BJ (cell line): ENCODE data around the gene PTPRB. TPM values are rescaled to one million over a fixed set of nuclear protein-coding genes. Genes with fewer than 3 reads are reported as not detected.

ENCODE experiments used
- CTCF ChIA-PET: fragments of 350-600 bp; formaldehyde crosslinking; extraction: SDS; loops from one replicate; lab custom pipeline; 2021; ENCODE audit warnings: antibody characterized with exemption, inconsistent platforms; lab: Yijun Ruan, JAX
- POLR2A ChIA-PET: fragments of 300-600 bp; sonication (Branson Sonifier 250); formaldehyde crosslinking; extraction: SDS; loops from one replicate; lab custom pipeline; 2021; ENCODE audit warnings: antibody characterized with exemption; lab: Charles Lee
- DNase-seq: peaks from one replicate; pipeline ENCODE4 v3.0.0-alpha.2; 2011; ENCODE audit warnings: low read depth
- H3K27me3 ChIP-seq: 2 replicates; pipeline ENCODE4 v1.6.0; 2011; ENCODE audit warnings: low read length; ENCODE audit not compliant: control insufficient read depth, insufficient read depth
- H3K36me3 ChIP-seq: 2 replicates; pipeline ENCODE4 v1.5.1; 2011; ENCODE audit warnings: low read length; ENCODE audit not compliant: control insufficient read depth, insufficient read depth
- H3K4me3 ChIP-seq: 2 replicates; pipeline ENCODE4 v1.5.1; 2011; ENCODE audit warnings: low read depth, mild to moderate bottlenecking, control low read depth, low read length
- polyA plus RNA-seq: library from polyadenylated mRNA; depleted of rRNA; stranded (reverse); fragments of >200 nt; gene quantifications from 2 replicates; pipeline ENCODE4 v1.2.3, GENCODE V29; 2011
- TF ChIP-seq, protein P1 (sequence below): IDR thresholded peaks from 2 replicates; pipeline ENCODE4 v1.5.1; 2011; ENCODE audit warnings: low read depth, mild to moderate bottlenecking, control low read depth, inconsistent platforms, low read length, moderate library complexity; ENCODE audit not compliant: insufficient read depth

PTPRB gene
- polyA plus RNA-seq, 1 experiment, result 1.7 TPM

DNA sequence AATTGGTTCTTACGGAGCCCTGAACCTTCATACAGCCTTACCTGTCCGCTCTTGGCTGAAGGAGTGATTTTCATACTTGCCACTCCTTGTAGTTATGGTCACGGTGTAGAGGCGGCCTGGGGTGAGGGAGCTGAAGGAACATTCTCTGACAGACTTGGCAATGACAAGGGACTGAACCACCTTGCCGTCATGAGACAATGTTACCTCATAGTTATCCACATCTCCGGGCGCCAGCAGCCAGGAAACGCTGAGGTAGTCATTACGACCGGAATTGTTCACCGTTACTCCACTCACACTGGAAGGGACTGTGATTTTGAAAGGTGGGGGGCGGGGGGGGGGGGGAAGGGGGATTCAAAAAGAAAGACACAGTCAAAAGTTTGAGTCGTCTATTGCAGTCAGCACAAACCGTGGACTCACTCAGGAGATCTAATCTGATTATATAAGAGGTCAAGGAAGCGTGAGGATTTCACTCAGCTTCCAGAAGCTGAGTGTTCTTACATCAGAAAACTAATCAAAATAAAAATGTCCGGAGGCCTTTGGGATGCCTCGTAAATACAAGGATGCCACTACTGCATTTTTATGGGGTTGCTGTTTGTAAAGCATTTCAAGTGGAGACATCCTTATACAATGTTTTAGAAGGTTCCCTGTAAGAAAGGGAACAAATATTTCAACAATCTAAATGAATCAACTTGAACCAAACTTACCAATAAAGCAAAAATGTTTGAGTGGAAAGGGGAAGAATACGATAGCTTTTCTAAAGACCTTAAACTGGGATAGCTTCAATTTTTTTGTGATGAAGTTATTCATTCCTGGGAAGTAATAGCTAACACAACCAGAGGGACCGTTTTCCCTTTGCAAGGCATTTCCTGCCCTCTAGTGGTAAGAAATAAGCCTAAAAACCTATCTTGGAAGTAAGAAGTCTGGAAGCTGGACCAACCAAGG, 60.6 kb downstream of the PTPRB start:
- DNase-seq, result peak; percentile 87
- no peaks in the 10 kb centered on the region for H3K27me3 ChIP-seq
- no peak overlapping the region for H3K4me3 ChIP-seq
- POLR2A ChIA-PET, result interaction anchor here (0.6 to 0.7 kb wide), 3 partner anchors 23 to 92 kb away, joined by 4 to 35 read pairs (median 16); no protein-coding TSS in a partner anchor
- no peaks in the 10 kb centered on the region for H3K36me3 ChIP-seq
- CTCF ChIA-PET, result interaction anchor here (0.6 to 4.0 kb wide), 24 partner anchors 21 to 702 kb away, joined by 3 to 54 read pairs (median 3); partner anchors contain the start of genes CNOT2 and KCNMB4
- TF ChIP-seq, protein P1, sequence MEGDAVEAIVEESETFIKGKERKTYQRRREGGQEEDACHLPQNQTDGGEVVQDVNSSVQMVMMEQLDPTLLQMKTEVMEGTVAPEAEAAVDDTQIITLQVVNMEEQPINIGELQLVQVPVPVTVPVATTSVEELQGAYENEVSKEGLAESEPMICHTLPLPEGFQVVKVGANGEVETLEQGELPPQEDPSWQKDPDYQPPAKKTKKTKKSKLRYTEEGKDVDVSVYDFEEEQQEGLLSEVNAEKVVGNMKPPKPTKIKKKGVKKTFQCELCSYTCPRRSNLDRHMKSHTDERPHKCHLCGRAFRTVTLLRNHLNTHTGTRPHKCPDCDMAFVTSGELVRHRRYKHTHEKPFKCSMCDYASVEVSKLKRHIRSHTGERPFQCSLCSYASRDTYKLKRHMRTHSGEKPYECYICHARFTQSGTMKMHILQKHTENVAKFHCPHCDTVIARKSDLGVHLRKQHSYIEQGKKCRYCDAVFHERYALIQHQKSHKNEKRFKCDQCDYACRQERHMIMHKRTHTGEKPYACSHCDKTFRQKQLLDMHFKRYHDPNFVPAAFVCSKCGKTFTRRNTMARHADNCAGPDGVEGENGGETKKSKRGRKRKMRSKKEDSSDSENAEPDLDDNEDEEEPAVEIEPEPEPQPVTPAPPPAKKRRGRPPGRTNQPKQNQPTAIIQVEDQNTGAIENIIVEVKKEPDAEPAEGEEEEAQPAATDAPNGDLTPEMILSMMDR, result peak; percentile 76

DNA sequence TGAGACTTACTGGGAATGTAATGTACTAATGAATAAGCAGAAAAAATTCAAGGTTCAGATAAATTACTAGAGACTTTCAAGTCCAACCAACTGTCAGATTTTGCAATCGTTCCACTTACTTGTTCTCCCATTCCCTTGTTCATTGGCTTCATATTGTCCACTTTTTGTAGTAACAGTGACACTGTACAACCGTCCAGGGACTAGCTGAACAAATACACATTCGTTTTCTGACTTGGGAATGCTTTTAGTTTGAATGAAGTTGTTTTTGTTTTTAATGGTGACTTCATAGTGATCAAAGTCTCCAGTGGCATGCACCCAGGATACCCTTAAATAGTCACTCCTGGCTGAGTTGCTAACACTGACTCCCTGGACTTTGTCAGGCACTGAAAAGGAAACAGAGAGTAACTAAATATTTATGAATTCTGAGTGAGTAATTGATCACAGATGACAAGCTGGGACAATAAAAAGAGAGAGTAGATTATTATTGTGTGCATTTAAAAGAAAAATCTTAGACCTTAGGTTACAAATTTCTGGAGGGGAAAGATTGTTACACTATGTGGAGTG, 65.4 kb downstream of the PTPRB start:
- Histone ChIP-seq H3K36me3 (no peaks in the 10 kb centered on the region), H3K4me3 (no peak overlapping the region), H3K27me3 (no peaks in the 10 kb centered on the region)
- ChIA-PET CTCF (interaction anchor here (0.8 to 0.9 kb wide), 2 partner anchors 655 to 692 kb away, joined by 3 to 4 read pairs; no protein-coding TSS in a partner anchor), POLR2A (no interaction called here)
- TF ChIP-seq, protein P1, result no peak
- no peak for DNase-seq

DNA sequence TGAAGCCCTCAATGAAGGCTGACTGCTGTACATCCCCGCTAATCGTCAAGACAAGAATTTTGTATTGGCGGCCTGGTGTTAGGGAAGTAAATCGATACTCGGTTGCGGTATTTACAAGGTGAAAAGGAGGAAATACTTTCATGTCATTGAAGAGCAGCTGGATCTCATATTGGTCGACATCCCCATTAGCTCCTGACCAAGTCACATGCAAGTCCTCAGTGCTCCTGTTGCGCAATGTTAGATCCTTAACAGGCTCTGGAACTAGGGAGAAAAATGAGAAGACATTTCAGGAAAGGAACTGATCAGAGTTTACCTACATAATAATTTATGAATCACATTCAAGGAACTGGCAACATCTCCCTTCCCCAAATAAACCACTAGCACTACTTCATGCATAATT, 66.2 kb downstream of the PTPRB start:
- DNase-seq, result no peak
- CTCF ChIA-PET, result interaction anchor here (0.8 kb wide), 1 partner anchor 654 kb away, joined by 3 read pairs; no protein-coding TSS in a partner anchor
- no peaks in the 10 kb centered on the region for H3K36me3 ChIP-seq
- POLR2A ChIA-PET, result no interaction called here
- no peaks in the 10 kb centered on the region for H3K27me3 ChIP-seq
- H3K4me3 ChIP-seq, result no peak overlapping the region
- TF ChIP-seq, protein P1, result no peak

DNA sequence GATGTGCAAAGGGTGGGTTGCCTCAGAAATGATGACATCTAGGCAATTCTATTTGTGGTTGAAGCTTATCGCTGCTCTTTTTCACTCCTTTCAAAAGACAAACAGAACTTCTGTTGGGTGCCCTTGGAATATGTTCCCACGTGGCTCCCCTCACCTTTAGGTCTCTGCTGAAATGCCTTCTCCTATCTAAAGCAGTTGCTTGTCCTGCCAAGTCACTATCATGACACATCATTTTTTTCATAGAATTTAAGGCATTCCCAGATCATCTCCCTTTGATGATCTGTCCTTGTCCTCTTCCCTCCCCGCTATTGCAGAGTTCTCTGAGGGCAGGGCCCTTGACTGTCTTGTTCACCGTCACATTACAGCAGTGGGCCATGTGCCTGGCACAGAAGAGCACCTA, 75.7 kb downstream of the PTPRB start:
- Histone ChIP-seq H3K27me3 (no peaks in the 10 kb centered on the region), H3K36me3 (no peaks in the 10 kb centered on the region), H3K4me3 (no peak overlapping the region)
- DNase-seq, result no peak
- POLR2A ChIA-PET, result no interaction called here
- TF ChIP-seq, protein P1, result no peak
- CTCF ChIA-PET, result interaction anchor here (0.7 kb wide), 1 partner anchor 149 kb away, joined by 4 read pairs; no protein-coding TSS in a partner anchor

DNA sequence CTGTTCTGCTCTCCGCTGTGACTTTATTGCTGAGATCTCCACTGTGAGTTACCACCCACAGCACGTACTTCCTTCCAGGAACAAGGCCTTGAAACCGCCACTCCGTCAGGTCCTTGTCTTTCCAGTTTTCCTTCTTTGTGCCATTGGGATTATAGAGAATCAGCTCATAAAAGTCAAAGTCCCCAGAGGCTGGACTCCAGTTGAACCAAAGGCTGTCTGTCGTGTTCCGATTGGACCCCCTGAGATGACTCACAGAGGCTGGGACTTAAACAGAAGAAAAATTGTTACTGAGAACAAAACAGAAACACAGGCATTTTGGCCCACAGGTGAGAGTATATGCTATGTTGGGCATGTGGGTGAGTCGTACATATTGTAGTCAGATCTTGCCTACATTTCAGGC, 76.6 kb downstream of the PTPRB start:
- Histone ChIP-seq H3K4me3 (no peak overlapping the region), H3K36me3 (no peaks in the 10 kb centered on the region), H3K27me3 (no peaks in the 10 kb centered on the region)
- POLR2A ChIA-PET, result no interaction called here
- TF ChIP-seq, protein P1, result no peak
- no peak for DNase-seq
- CTCF ChIA-PET, result interaction anchor here (1.2 to 1.8 kb wide), 2 partner anchors 12 to 13 kb away, joined by 3 to 4 read pairs; no protein-coding TSS in a partner anchor
